Measurements from ENCODE around the gene TRAT1.

DNA sequence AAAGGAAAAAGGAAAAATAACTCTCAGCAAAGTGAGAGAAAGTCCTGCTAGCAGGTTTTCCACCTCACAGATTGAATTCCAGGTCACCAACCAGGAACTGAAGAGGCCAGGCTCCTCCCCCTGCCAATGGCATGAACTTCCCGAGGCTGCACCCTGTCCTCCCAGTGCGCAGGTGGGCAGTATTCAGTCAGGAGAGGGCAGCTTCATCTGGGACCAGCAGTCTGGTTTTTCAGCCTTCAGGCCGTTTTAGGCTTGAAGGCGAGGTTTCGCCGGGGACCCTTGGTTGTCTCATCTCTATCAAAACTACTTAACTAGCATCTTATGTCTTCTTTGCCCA is 41.2 kb downstream of the TRAT1 start:
- TF ChIP-seq CTCF (IDR thresholded peaks at IDR 0.05) (no peak), POLR2A (IDR thresholded peaks at IDR 0.05) (no peak)
